NCI-H146 treated with DMSO at 0.1 percent for 48 hours (cell line): ENCODE data around the gene FN1.
"Not testable (repeated sequence)": the region's sequence is repeated elsewhere in the genome, so short reads cannot be mapped to it uniquely, and the experiment has no call there.

ENCODE experiments used
- DNase-seq: peaks from one replicate; lab custom pipeline; 2025; ENCODE audit not compliant: unreplicated experiment; lab: John Stamatoyannopoulos, UW

The FN1 gene

DNA sequence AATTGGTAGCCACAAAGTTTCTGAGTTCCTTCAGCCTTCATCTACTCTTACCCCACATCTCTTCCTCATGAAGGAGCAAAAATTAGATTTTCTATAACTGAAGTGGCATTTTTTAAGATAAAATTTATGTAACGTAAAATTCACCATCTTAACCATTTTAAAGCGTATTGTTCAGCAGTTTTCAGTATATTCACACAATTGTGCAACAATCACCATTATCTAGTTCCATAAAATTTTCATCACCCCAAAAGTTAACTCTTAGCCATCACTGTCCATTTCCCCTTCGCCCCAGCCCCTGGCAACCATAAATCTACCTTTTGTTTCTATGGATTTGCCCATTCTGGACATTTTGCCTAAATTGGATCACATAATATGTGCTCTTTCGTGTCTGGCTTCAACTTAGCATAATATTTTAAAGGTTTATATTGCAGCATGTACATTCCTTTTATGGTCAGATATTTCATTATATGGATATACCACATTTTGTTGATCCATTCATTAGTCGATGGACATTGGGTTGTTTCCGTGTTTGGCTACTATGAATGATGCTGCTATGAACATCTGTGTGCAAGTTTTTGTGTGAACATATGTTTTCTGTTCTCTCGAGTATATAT, 79.4 kb downstream of the FN1 start:
- DNase-seq, result no peak

DNA sequence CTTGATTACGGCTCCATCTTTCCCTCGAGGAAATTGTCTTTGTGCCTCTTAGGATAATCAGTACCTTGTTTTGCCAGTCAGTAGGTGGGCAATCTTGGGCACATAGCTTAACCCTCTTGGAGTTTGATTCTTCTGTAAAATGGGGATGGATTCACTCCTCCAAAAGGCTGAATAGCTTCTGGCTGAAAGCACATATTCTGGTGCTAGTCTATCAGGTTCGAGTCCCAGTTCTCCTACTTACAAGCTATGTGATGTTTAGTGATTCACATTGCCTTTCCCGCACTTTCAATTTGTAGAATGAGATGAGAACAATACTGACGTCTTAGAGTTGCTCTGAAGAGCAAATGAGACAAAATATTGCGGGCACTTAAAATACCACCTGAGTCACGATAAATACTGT, 80.1 kb downstream of the FN1 start:
- DNase-seq, result no peak

GRCh38 chr2:215354771-215355695, 80.8 kb downstream of the FN1 start:
- no peak for DNase-seq

- DNase-seq, result no peak
Measured at GRCh38 chr2:215352602-215353001, 83.3 kb downstream of the FN1 start.

DNA sequence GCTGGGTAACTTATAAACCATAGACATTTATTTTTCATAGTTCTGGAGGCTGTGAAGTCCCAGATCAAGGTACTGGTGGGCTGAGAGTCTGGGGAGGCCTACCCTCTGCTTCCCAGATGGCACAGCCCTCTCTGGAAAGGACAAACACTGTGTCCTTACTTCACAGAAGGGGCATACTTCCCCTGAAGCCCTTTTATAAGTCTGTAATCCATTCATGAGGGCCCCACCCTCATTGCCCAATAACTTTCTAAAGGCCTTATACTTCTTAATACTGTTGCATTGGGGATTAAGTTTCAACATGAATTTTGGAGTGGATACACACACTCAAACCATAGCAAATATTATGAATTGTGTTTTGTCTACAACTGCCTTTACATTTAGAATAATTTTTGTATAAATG, 88.0 kb downstream of the FN1 start:
- no peak for DNase-seq

DNA sequence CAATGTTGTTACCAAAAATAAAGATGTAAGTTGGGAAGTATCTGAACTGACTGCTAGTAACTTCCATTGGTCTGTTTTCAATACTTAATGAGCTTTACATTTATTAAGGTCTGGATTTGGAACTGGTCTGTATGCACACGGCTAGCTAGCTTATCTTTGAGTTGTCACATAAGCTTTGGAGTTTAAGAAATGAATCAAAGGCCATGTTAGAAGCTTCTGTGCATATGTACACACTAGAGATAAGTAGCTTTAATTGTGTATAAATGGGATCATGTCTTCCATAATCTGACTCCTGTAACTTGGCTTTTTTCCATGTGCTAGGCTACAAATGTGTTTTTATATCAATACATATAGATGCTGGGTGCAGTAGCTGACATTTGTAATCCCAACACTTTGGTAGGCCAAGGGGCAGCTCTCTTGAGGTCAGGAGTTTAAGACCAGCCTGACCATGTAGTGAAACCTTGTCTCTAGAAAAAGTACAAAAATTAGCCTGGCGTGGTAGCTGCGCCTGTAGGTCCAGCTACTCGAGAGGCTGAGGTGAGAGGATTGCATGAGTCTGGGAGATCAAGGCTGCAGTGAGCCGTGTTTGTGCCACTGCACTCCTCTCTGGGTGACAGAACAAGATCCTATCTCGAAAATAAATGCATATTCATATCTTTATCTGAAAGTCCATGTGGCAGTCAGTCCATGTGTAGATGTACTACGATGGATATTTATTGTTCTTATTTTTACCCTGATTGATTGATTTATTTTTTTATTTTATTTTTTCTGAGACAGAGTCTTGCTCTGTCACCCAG, 96.8 kb downstream of the FN1 start:
- no peak for DNase-seq

DNA sequence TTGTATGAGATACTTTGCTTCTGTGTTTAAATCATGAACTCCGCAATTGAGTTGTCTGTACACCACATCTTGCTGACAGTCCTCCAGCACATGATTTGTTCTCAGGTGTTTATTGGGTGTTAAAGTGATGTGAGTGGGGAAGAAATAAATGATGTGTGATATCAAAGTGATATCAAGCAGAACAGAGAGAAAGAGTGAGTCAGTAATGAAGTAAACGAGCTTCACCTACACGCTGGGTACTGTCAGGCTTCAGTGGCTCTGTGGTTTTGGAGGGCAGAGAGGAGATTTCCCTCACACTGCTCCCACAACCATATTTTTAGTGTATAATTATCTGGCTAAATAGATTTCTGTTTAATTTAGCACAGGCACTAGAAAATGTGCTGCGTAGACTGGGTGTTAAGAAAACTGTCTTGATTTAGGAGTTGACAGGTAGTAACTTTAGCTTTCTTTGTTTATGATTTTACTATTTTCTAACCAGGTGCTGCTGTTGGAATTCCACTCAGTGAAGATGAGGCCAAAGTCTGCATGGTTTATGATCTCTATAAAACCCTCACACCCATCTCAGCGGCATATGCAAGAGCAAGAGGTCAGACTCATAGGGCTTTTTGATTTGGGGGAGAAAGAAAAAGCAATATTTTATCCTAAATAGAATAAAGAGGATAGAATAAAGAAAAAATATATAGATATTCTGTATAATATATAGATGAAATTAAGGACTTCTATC, 102.8 kb downstream of the FN1 start:
- DNase-seq, result no peak

DNA sequence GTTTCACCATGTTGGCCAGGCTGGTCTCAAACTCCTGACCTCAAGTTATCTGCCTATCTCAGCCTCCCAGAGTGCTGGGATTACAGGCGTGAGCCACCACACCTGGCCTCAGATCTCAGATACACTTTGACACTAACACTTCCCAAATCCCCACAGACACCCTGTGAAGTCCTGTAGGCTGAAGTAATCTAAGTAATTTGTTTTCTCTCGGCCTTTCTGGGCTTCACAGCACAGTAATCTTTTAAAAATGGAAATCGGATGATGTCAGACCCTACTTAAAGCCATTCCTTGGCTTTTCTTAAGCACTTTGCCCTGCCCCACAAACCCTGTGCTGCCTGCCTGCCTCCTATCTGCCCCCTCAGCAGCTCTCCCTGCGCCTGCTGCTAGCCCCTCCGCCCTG, 107.8 kb downstream of the FN1 start:
- DNase-seq, result no peak

DNA sequence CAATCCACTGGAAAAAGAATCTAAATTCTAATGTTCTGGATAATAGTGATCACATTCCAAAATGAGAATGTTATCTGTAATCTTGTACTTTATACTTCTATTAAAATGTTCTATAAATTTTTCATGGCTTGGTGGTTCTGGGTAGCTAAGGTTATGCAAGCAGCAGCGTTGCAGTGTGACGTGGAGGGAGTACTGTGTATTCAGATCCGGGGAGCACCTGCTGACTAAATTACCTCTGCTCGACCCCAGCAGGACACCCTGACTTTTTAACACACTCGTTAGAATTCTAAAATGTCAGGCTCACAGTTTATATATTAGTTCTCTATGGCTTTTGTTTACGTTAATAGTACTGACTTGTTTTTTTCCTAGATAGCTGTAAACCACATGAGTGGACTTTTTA, 111.1 kb downstream of the FN1 start:
- peak; percentile 23 for DNase-seq

DNA sequence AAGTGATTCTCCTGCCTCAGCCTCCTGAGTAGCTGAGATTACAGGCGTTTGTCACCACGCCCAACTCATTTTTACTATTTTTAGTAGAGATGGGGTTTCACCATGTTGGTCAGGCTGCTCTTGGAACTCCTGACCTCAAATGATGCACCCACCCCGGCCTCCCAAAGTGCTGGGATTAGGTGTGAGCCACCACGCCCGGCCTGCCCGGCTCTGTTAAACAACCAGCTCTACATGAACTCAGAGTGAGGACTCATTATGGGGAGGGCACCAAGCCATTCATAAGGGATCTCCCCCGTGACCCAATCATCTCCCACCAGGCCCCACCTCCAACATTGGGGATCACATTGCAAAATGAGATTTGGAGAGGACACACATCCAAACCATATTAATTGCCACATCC, 115.2 kb downstream of the FN1 start:
- DNase-seq, result no peak

DNA sequence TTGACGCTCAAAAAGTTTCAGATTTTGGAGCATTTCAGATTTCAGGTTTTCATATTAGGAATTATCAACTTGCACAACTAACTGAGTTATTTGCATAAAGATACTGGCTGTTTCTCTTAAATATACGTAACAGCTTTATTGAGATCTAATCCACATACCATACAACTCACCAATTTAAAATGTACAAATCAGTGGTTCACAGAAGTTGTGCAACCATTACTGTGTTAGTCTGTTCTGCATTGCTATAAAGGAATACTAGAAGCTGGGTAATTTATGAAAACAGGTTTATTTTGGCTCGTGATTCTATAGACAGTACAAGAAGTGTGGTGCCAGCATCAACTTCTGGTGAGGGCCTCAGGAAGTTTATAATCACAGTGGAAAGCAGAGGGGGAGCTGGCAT, 115.8 kb downstream of the FN1 start:
- no peak for DNase-seq

DNA sequence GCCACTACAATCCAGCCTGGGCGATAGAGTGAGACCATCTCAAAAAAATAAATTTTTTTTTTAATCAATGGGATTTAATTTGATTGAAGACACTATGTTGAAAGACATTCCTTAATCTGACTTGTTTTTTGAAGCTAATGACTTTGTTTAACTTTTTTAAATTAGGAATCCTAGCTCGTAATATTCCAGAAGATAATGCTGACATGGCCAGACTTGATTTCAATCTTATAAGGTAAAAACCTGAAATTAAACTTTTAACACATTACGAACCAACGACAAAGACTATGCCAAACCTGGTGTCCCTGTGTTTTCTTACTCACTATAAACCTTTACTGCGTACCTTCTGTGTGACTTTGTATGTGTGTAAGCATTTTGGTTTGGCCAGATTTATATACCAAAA, 116.4 kb downstream of the FN1 start:
- no peak for DNase-seq

DNA sequence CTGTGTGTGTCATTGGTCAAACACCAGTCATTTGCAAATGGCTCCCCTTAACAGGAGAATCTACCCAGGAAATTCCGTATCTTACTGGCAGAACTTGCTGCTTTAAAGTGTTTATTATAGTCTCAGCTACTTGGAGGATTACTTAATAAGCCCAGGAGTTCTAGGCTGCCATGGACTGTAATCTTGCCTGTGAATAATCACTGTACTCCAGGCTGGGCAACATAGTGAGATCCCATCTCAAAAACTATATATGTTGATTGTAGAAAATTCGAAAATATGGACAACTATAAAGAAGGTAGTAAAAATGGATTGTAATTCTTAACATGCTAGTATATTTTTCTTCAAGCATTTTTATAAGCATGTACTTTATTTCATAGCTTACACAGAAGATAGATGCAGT, 119.5 kb downstream of the FN1 start:
- no peak for DNase-seq

DNA sequence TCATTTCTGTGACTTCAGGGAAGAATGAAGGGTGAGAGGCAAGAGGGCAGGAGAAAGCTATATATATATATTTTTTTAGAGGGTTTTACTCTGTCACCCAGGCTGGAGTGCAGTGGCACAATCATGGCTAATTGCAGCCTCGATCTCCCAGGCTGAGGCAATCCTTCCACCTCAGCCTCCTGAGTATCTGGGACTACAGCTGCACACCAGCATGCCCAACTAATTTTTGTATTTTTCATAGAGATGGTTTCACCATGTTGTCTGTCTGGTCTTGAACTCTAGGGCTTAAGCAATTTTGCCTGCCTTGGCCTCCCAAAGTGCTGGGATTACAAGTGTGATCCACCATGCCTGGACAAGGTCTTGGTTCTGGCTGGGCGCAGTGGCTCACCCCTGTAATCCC, 120.6 kb downstream of the FN1 start:
- DNase-seq, result no peak

- no peak for DNase-seq
Measured at GRCh38 chr2:215314896-215315295, 121.0 kb downstream of the FN1 start.

DNA sequence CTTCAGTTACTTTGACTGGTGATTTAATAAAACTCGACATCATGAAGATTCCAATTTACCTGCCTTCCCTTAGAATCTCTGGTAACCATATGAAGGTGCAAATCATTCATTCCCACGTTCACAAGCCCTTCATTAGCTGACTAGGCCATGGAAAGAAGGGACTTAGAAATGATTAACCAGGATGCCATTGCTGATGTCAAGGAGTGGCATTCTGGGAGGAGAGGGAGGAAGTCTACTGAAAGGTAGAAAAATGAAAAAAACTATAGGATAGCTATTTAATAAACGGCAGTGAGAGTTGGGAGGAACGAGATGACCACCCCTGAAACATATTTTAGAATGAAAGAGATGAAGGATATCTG, 122.6 kb downstream of the FN1 start:
- DNase-seq, result no peak

DNA sequence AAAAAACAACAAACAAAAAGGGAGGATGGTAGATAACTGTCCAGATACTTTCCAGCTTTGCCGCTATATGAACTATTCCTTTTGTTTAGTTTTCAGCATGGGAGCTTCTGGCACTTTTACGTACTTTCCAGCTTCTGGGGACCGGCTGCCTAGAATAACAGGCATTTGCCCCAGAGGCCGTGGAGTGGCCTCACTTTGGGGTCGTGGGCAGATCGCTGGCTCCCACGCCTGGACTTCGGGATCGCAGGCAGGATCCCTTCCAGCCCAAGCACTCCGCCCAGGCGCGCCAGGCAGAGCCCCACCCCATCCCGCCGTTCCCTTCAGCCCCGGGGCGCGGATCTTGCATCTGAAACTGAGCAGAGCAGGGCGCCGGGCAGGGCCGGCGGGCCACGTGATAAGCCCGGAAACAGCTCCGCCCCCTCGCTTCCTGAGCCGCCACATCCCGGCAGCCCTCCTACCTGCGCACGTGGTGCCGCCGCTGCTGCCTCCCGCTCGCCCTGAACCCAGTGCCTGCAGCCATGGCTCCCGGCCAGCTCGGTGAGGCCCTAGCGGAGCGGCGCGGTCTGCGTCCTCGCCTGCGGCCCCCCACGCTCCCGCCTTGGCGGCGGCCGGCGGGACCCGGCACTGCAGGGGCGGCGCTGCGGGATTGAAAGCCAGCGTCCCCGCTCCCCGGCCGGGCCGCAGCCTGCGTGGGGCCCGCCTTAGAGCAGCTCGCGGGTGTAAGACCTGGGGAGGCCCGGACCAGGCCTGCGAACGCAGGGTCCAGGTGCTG, 124.1 kb downstream of the FN1 start, which contains the start of gene ATIC:
Gene ATIC, plus strand, starts transcription at position 435 of the 772 bp plus-strand sequence. Its CDS starts 84 bp downstream, at position 519.
- DNase-seq, result peak; percentile 84

DNA sequence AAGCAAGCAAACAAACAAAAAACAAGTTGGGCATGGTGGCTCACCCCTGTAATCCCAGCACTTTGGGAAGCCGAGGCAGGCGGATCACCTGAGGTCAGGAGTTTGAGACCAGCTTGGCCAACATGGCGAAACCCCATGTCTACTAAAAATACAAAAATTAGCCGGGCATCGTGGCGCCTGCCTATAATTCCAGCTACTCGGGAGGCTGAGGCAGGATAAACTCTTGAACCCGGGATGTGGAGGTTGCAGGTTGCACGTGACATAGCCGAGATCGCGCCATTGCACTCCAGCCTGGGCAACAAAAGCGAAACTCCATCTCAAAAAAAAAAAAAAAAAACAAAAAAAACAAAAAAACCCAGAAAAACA, 124.6 kb downstream of the FN1 start:
- DNase-seq, result not testable (repeated sequence)
